A673 (cell line): ENCODE measurements around the gene OSBPL6.

Experiments used
- CTCF ChIP-seq: fragments of 300-800, 200-600 bp; sonication (generic); conservative IDR thresholded peaks from 2 replicates; pipeline ENCODE4 v1.5.1; 2017; ENCODE audit warnings: low read depth, mild to moderate bottlenecking, antibody characterized with exemption, low read length, moderate library complexity, mixed read lengths
- EZH2 ChIP-seq: fragments of 200-600 bp; sonication (generic); IDR thresholded peaks from 2 replicates; pipeline ENCODE4 v1.6.1; 2017; ENCODE audit warnings: borderline replicate concordance, low read depth, mild to moderate bottlenecking, mixed read lengths, antibody characterized with exemption, low read length; ENCODE audit not compliant: poor library complexity, severe bottlenecking

- TF ChIP-seq CTCF (no peak), EZH2 (no peak)
These were observed 2.8 kb upstream of the OSBPL6 start for GRCh38 chr2:178191511-178191910.
